ENCODE data around the gene RTL10. TPM values are rescaled to one million over a fixed set of nuclear protein-coding genes. Genes with fewer than 3 reads are reported as not detected.

The RTL10 gene
- total and polyA plus RNA-seq, 2 of the 8 experiments (the other 6 are each of a cell fraction or from before 2014, with no cell fraction given) = 11.5 to 18.8 TPM

- no peak overlapping the region for H3K23ac ChIP-seq (ENCODE audit: insufficient read length)
- H3K9me3 ChIP-seq (ENCODE audit: insufficient read depth in 2 of 2, low read depth in 1 of 2, low read length in 1 of 2) = no peaks in the 10 kb centered on the region; a peak in 1 of 4 replicates
- no peak overlapping the region for H4K8ac ChIP-seq (ENCODE audit: extremely low read depth, insufficient read depth, low read length)
- no peaks in the 10 kb centered on the region for H3K79me2 ChIP-seq (ENCODE audit: control insufficient read depth in 1 of 2, insufficient read depth in 2 of 2, low read length in 2 of 2)
- peaks cover 0 to 2% (median 0%) of the 10 kb centered on the region in 4 experiments; a peak in 1 of 7 replicates for H3K27me3 ChIP-seq (replicated peaks in 1 of 4; ENCODE audit: control insufficient read depth in 3 of 4, extremely low read depth in 1 of 4, insufficient read depth in 3 of 4, low read length in 3 of 4)
- H3K79me1 ChIP-seq (ENCODE audit: low read depth, low read length) = no peaks in the 10 kb centered on the region
- H3K4me2 ChIP-seq (ENCODE audit: insufficient read depth in 1 of 2, low read depth in 2 of 2, low read length in 2 of 2) = no peak overlapping the region
- no peak overlapping the region for H3K4ac ChIP-seq (replicated peaks; ENCODE audit: insufficient read length, low read depth, low read length)
- ChIA-PET CTCF (ENCODE audit: partially characterized antibody) (no interaction called here), POLR2A (ENCODE audit: partially characterized antibody) (no interaction called here)
- 90% methylated on average over 2 of the region's 2 CpGs; no CpG with 5 or more reads in 1 of the 2 experiments for WGBS, 2 experiments (ENCODE audit: extremely low coverage in 1 of 2, insufficient coverage in 1 of 2, insufficient read length in 1 of 2, insufficient replicate concordance in 2 of 2, low coverage in 1 of 2, low lambda C conversion rate in 2 of 2, missing lambda C conversion rate in 1 of 2)
- no peak overlapping the region for H3K9ac ChIP-seq (replicated peaks in 1 of 4; ENCODE audit: extremely low read depth in 1 of 4, low read depth in 3 of 4, low read length in 3 of 4)
- no peak for FAIRE-seq
- no peak overlapping the region for H2AK5ac ChIP-seq (ENCODE audit: low read depth, low read length)
- no peak overlapping the region for H2BK120ac ChIP-seq (replicated peaks; ENCODE audit: low read depth, low read length)
- no peak overlapping the region for H4K5ac ChIP-seq (ENCODE audit: insufficient read length, low read depth, low read length)
- no peak overlapping the region for H3K4me3 ChIP-seq (ENCODE audit: extremely low read depth in 1 of 4, insufficient read depth in 2 of 4, low read depth in 3 of 4, low read length in 4 of 4)
- H3K4me1 ChIP-seq (replicated peaks in 1 of 4; ENCODE audit: control insufficient read depth in 3 of 4, insufficient read depth in 4 of 4, low read length in 3 of 4) = peaks cover 0 to 3% (median 0%) of the 10 kb centered on the region in 4 experiments; a peak in 3 of 7 replicates
- no peak overlapping the region for H3K27ac ChIP-seq (ENCODE audit: low read depth, low read length)
- H2AFZ ChIP-seq (ENCODE audit: low read length) = no peak overlapping the region
- H3K23me2 ChIP-seq (ENCODE audit: low read depth, low read length) = no peaks in the 10 kb centered on the region
- H3K56ac ChIP-seq (replicated peaks; ENCODE audit: insufficient read length, low read depth, low read length) = no peak overlapping the region
- no peak overlapping the region for H3K18ac ChIP-seq (ENCODE audit: extremely low read depth, low read length)
- H2BK5ac ChIP-seq (ENCODE audit: low read depth, low read length) = no peak overlapping the region
- peaks cover 0 to 4% of the 10 kb centered on the region in 2 experiments for H4K20me1 ChIP-seq (replicated peaks in 1 of 2; ENCODE audit: control insufficient read depth in 1 of 2, insufficient read depth in 2 of 2, low read length in 2 of 2)
- no peak for DNase-seq (ENCODE audit: low read depth in 1 of 2, low spot score in 2 of 2)
- no peak overlapping the region for H3K14ac ChIP-seq (ENCODE audit: insufficient read length)
- H2BK15ac ChIP-seq (ENCODE audit: low read length) = no peak overlapping the region
- H2BK12ac ChIP-seq (ENCODE audit: low read depth, low read length) = no peak overlapping the region
- no peaks in the 10 kb centered on the region for H3K36me3 ChIP-seq (ENCODE audit: control insufficient read depth in 2 of 4, insufficient read depth in 4 of 4, low read length in 3 of 4)
- H4K91ac ChIP-seq (replicated peaks; ENCODE audit: insufficient read length, low read length) = no peak overlapping the region
- no peak overlapping the region for H2BK20ac ChIP-seq (ENCODE audit: low read length)
- no peak for TF ChIP-seq EGR1 (IDR thresholded peaks at IDR 0.05; ENCODE audit: borderline replicate concordance, low read depth, low read length)
- TF ChIP-seq RBBP5 (IDR thresholded peaks at IDR 0.05; ENCODE audit: borderline replicate concordance, low read depth, low read length) = no peak
- TF ChIP-seq NANOG (IDR thresholded peaks at IDR 0.05; ENCODE audit: insufficient read depth, low read depth, low read length, poor library complexity, severe bottlenecking) = no peak
- TF ChIP-seq CEBPB (IDR thresholded peaks at IDR 0.05; ENCODE audit: low read depth, low read length) = no peak
- no peak for TF ChIP-seq TAF1 (IDR thresholded peaks at IDR 0.05; ENCODE audit: low read depth, low read length)
- TF ChIP-seq TEAD4 (IDR thresholded peaks at IDR 0.05; ENCODE audit: low read depth, low read length) = no peak
- TF ChIP-seq GABPA (IDR thresholded peaks at IDR 0.05; ENCODE audit: borderline replicate concordance, insufficient read depth, low read length) = no peak
- TF ChIP-seq KDM5A (IDR thresholded peaks at IDR 0.05; ENCODE audit: low read length) = no peak
- TF ChIP-seq CTBP2 (IDR thresholded peaks at IDR 0.05; ENCODE audit: borderline replicate concordance, insufficient read depth, insufficient read length, low read length) = no peak
- TF ChIP-seq HDAC2 (IDR thresholded peaks at IDR 0.05; ENCODE audit: borderline replicate concordance in 1 of 2, low read depth in 2 of 2, low read length in 2 of 2) = no peak
- no peak for TF ChIP-seq KDM1A (IDR thresholded peaks at IDR 0.05; ENCODE audit: borderline replicate concordance, low read length)
- no peak for TF ChIP-seq EP300 (IDR thresholded peaks at IDR 0.05; ENCODE audit: borderline replicate concordance in 1 of 2, low read depth in 2 of 2, low read length in 2 of 2)
- TF ChIP-seq CBX5 (IDR thresholded peaks at IDR 0.05; ENCODE audit: low read depth, low read length) = no peak
Observed at GRCh38 chr22:19828035-19828401, 26.7 kb downstream of the RTL10 start.
